GM18508 (cell line): Measurements from ENCODE around the gene AKAP6.
"Not testable (repeated sequence)": the region's sequence is repeated elsewhere in the genome, so short reads cannot be mapped to it uniquely, and the experiment has no call there.

ENCODE experiments used
- ATAC-seq: cut with Tn5 transposase; IDR thresholded peaks from one replicate; pipeline ENCODE4 v1.9.1; 2021; ENCODE audit warnings: moderate number of reproducible peaks; ENCODE audit not compliant: insufficient read depth, unreplicated experiment

AKAP6 gene

GRCh38 chr14:32434880-32435279, 105.8 kb downstream of the AKAP6 start:
- ATAC-seq = no peak

GRCh38 chr14:32435411-32435810, 106.3 kb downstream of the AKAP6 start:
- ATAC-seq = no peak

GRCh38 chr14:32436993-32437392, 107.9 kb downstream of the AKAP6 start:
- ATAC-seq = no peak

- no peak for ATAC-seq
Observed at GRCh38 chr14:32438517-32438916, 109.4 kb downstream of the AKAP6 start.

GRCh38 chr14:32443890-32444661, 115.0 kb downstream of the AKAP6 start:
- ATAC-seq = no peak

- ATAC-seq = no peak
Observed at GRCh38 chr14:32447371-32447770, 118.3 kb downstream of the AKAP6 start.

GRCh38 chr14:32449648-32450047, 120.5 kb downstream of the AKAP6 start:
- ATAC-seq = no peak

- ATAC-seq = no peak
Observed at GRCh38 chr14:32450919-32451675, 122.0 kb downstream of the AKAP6 start.

- no peak for ATAC-seq
Observed at GRCh38 chr14:32453857-32454810, 125.0 kb downstream of the AKAP6 start.

- no peak for ATAC-seq
Observed at GRCh38 chr14:32457213-32457920, 128.3 kb downstream of the AKAP6 start.

GRCh38 chr14:32458720-32459119, 129.6 kb downstream of the AKAP6 start:
- ATAC-seq = no peak

- ATAC-seq = no peak
Observed at GRCh38 chr14:32460267-32460666, 131.2 kb downstream of the AKAP6 start.

- ATAC-seq = not testable (repeated sequence)
Observed at GRCh38 chr14:32462553-32462952, 133.5 kb downstream of the AKAP6 start.

GRCh38 chr14:32468955-32469354, 139.9 kb downstream of the AKAP6 start:
- ATAC-seq = no peak

- no peak for ATAC-seq
Observed at GRCh38 chr14:32469388-32470160, 140.5 kb downstream of the AKAP6 start.

- ATAC-seq = no peak
Observed at GRCh38 chr14:32470161-32470715, 141.1 kb downstream of the AKAP6 start.

GRCh38 chr14:32471181-32471580, 142.1 kb downstream of the AKAP6 start:
- no peak for ATAC-seq

- ATAC-seq = no peak
Observed at GRCh38 chr14:32472076-32472475, 143.0 kb downstream of the AKAP6 start.
